GM19025 (cell line): ENCODE measurements around the gene ERP44.
"Not testable (repeated sequence)": the region's sequence is repeated elsewhere in the genome, so short reads cannot be mapped to it uniquely, and the experiment has no call there.

Experiments used
- ATAC-seq: cut with Tn5 transposase; IDR thresholded peaks from one replicate; pipeline ENCODE4 v1.9.1; 2021; ENCODE audit warnings: mild to moderate bottlenecking, low read depth, moderate library complexity; ENCODE audit not compliant: unreplicated experiment

Gene ERP44

DNA sequence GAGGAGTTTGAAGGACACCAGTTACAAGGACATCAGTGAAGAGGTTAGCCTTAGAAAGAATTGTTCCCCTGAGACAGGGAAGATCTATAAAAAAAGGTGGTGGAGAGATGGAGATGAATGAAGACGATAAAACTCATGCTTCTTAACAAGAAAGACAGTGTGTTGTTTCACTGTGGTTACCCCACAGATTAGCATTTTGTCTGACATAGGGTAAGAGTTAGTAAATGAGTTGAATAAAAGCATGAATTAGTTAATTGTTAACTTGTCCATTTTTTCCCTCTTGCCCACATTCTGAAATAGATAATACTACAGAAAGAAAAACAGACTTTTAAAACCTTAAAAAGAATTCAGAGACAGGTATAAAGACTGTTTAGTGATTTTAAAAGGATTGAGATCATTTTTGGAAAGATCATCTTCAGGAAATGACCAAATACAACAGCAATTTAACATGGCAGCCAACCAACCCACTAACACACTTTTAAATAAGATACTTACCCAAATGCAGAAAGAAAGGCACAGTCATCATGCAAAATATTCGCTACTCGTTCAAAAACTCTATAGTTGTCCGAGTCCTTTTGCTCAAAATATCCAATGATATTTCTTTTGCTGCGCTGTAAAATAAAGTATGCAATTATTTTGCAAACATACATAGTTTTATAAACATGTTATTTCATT is 78.5 kb downstream of the ERP44 start:
- no peak for ATAC-seq

DNA sequence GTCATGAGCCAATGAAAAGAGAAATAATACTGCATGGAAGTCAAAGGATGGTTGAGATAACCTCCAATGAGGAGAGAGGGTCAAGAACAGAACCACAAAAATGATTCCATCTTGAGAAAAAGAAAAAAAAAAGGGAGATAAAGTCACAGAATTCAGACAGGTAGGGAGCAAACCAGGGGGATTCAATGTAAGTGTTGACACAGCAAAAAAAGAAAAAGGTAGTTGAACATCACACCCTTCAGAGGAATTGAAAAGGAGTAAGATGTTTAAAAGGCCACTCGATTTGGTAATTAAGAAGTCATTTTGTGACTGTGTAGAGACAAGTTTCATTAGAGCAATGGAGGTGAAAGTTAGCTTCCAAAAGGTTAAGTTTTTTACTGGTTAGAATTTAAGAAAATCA is 79.3 kb downstream of the ERP44 start:
- no peak for ATAC-seq

DNA sequence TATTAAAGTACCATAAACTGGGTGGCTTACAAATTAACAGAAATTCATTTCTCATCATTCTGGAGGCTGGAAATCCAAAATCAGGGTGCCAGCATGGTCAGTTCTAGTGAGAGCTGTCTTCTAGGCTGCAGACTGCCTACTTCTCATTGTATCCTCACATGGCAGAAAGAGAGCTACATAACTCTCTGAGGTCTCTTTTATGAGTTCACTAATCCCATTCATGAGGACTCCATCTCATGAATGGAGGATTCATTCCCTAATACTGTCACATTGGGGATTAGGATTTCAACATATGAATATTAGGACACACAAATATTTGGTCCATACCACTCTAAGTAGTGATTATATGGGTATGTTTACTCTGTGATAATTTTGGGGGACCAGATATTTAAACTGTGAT is 84.0 kb downstream of the ERP44 start:
- ATAC-seq: no peak

DNA sequence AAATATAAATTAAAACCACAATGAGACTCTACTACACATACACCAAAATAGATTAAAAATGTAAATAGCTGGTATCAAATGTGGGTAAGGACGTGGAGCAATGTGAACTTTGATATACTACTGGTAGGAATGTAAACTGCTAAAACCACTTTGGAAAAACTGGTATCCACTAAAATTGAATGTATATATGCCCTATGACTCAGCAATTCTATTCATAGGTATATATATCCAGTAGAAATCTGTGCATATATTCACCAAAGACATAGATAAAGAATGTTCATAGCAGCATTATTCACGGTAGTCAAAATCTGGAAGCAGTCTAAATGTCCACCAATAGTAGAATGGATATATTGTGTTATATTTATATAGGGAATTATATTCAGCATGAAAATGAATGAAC is 85.2 kb downstream of the ERP44 start:
- no peak for ATAC-seq

DNA sequence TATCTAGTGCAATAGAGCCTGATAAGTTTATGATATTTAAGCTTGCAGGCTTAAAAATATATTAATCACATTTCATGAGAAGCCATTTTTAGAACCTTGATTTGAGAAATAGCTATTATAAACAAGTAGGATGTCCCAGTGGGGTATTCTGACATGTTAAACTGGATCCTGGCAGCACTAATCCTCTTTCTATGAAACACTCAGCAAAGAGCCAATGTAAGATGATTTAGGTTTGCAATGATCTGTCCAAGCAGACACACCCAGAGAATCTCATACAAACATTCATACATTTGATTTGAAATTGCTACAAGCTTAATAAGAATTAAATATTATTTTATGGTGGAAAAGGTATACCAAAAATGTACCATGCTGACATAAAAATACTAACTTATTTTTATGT is 86.5 kb downstream of the ERP44 start:
- no peak for ATAC-seq

DNA sequence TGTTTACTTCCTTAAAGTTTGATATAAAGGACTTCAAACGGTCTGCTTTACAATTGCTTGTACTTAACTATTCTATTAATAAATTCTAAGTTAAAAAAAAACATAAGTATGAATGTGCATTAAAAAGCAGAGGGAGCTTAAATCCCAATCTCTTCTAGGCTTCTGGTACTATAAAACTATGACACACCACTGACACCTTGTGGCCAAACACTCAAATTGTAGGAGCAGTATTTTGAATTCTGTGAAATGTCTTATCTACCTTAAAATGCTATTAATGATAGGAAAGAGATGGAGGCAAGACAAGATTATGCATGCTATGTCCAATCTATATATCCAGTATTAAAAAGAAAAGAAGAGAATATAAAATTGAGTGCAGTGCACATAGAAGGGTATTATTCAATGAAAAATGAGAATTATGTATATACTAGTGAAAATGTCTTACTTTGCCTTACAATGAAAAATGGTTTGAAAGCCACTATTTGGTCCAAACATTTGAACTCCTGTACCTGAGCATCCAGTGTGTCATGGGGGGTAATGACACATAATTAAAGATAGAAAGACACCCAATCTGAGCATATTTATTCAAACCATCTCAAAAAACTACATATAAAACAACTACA is 87.6 kb downstream of the ERP44 start:
- no peak for ATAC-seq

DNA sequence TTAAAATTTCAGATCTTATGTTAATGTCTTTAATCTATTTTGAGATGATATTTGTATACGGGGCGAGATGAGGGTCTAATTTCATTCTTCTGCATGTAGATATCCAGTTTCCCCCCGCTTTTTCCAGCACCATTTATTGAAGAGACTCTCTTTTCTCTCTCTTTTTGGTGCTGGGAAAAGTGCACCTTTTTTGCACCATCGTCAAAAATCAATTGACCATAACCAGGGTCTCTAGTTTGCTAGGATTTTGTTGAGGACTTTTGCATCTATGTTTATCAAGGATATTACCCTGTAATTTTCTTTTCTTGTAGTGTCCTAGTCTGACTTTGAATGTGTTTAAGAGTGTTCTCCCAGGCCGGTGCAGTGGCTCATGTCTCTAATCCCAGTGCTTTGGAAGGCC is 99.0 kb downstream of the ERP44 start:
- ATAC-seq: no peak

DNA sequence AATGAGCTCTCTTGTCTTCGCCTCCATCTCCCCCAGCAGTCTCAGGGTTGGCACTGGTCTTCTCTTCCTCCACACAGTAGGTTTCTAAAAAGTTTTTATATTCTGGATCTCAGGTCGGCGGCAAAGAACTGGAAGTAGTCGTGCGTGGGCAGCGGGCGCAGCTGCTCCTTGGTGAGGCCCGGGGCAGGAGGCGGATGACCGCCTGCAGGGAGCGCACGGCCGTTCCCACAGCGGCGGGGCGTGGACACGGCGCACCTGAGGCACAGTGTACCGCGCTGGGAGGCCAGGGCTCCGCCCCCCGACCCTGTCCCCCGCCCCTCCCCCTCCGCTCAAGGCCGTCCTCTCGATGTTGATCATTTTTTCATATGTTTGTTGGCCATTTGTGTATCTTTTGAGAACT is 99.9 kb downstream of the ERP44 start:
- ATAC-seq: no peak

DNA sequence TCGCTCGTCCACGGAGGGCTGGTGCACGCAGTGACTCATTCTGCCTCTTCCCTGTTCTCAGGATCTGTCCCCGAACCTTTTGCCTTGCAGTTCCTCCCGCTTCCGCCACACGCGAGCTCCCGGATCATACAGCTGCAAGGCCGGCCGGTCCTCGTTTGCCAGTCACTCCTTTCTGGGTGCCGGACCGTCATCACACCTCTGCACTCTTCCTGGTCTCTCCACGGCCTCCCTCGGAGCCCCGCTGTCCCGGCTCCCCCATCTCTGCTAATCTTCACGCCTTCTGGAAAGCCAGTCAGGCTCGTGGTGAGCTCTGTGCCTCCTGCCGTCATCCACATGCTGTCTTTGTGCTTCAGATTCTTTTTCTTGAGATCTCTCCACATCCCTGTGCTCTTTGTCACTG is 100.5 kb downstream of the ERP44 start:
- no peak for ATAC-seq

DNA sequence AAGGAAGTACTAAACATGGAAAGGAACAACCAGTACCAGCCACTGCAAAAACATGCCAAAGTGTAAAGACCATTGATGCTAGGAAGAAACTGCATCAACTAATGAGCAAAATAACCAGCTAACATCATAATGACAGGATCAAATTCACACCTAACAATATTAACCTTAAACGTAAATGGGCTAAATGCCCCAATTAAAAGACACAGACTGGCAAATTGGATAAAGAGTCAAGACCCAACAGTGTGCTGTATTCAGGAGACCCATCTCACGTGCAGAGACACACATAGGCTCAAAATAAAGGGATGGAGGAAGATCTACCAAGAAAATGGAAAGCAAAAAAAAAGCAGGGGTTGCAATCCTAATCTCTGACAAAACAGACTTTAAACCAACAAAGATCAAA is 108.3 kb downstream of the ERP44 start:
- ATAC-seq: not testable (repeated sequence)

DNA sequence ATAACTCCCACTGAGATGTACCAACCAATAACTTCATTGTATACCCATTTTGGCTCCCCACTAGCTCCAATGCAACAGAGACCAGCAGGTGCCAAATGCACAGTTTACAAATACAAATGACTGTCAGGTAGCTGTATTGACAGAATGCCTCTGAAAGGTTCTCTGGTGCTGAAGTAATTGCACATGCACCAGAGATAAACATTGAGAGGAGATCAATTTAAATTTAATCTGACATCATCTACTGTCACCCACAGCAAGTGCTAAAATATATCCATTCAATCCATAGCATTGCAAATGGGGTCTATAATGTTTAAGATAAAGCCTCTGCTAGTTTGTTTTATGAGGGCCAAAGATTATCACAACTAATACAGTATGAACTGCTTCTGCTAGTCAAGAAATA is 112.2 kb downstream of the ERP44 start:
- no peak for ATAC-seq

DNA sequence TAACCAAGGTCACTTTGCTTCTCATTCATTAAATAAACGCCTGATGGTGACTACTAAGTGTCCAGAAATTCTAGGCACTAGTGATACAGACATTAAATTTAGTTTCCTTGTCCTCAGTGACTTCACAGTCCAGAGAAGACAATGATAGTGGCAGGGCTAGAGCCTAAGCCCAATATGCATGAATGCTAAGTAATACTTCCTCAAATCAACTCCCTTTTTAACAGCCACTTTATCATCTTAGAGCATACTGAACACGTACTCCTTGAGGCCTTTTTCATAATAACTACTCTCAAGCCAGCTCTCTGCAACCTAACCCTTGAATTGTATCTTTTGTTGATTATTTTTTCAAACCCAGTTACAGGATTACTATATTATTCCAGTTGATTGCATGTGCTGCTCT is 118.2 kb downstream of the ERP44 start:
- no peak for ATAC-seq

DNA sequence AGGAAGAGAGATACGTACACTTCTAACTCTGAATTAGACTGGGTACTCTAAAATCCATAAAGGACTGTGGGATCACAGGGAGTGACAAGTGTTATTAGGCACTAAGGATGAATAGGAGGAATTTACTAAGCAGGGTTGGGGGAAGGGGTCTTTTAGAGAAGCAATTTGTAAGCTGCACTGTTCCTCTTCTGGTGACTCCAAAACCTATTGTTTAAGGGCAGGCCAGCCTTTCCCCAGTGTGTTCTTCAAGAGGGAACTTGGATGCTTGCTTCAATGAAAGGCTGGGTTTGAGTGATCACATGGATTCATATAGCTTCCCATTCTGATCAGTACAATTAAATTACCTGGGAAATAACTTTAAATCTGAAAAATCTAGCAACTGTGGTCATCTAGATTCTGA is 120.6 kb downstream of the ERP44 start:
- ATAC-seq: no peak

DNA sequence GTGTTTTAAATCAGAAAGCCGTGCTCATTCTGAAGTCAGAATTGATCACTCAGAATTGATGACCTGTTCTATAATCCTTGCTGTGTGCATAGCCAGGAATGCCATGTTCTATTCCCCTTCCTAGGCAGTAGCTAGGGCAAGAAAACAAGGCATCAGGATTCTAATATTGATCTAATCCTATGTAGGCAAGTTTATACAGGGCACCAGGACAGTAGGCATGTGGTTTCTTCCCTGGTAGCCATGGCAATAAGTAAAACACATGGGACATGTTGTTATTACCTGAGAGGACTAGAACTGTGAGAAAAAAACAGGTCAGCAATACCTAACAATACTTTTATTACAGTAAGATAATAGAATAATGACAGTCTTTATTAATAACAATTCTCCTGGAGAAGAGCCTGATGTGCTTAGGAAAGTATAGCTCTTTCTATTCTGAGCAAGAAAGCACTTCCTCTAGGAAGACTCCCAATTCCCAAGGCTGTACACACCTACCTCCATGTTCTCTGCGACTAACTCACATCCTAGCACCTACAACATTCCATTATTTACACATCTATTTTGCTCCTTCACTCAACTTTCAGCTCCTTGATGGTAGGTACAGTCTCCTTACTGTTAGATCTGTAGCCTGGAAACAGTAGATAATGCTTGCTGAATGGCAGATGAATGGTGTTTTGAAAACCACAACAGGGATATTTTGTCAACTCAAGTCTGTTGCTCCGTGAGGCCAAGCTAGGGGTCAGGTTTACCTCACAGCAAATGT is 121.6 kb downstream of the ERP44 start:
- ATAC-seq: no peak

DNA sequence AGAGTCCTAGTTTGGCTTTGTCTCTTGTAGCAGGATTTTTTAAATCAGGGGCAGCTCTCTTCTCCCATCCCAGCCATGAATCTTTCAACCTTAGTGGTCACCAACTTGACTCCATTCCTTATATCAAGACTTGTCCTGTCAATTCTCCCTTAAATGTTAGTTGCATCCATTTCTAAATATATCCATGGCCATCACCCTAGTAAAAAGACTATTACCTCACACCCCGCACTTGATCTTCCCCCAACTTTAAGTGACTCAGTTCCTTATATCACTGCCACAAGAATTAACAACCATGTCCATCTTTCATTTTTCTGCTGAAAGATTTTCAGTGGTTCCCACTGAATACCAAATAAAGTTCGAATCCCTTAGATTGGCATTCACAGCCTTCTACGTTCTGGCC is 125.3 kb downstream of the ERP44 start:
- ATAC-seq: no peak

DNA sequence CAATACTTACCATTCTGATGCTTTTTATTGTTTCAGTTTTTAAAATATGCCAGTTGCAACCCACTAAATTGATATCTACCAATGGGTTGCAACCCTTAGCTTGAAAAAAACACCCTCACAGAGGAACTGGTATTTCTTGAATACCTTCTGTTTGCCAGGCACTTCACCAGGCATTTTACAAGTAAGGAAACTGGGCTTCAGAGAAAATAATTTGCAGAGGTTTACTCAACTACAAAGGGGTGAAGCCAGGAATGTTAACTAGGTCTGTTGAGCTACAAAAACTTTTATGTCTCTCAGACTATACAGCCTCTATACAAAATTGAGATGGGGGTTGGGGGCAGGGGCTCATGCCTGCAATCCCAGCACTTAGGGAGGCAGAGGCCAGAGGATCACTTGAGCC is 127.4 kb downstream of the ERP44 start:
- no peak for ATAC-seq

DNA sequence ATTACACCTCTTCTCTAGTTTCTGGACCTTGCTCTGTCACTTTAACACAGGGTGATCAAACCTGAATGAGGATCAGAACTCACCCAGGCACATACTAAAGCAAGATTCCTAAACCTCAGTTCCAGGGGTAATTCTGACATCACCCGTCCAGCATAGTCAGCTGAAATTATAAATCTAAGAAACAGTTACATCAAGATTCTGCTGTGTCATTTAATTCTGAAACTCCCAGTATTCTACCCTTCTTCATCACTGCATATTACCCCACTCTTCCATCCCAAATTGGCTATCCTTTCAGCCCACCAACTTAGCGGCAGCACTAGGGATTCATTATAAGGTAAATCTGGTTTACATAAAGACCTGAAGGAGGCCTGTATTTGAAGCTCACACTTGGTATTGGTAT is 128.3 kb downstream of the ERP44 start:
- ATAC-seq: no peak

DNA sequence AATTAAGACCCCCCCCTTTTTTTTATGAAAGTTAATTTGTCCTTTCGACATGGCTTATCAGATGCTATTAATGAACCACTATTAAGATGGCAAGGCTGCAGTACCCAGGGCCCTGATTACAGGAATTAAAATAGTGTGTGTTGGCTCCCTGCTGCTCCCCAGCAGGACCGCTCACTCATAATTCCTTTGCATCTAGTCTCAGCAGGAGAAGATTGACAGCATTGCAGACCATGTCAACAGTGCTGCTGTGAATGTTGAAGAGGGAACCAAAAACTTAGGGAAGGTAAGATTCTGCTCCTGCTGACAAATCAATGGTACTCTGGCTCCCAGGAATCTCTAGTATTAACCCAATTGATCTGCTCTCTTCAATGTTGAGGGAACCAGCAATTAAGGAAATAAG is 131.3 kb downstream of the ERP44 start:
- ATAC-seq: no peak

DNA sequence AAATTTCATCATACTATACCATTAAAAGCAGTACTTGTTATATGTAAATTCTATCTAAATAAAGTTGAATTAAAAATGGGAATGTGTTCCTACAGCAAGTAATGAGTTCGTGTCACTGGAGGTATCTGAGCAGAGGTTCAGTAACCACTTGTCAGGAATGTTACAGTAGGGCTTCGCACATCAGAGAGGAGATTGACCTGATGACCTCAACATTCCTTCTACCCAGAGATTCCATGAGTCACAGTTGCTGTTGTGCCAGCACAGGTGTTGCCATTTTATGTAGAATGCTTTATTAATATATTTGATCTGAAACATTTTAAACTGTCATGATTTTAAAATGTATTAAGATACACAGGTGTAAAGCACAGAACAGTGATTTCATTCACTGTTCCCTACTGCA is 132.1 kb downstream of the ERP44 start:
- ATAC-seq: no peak

DNA sequence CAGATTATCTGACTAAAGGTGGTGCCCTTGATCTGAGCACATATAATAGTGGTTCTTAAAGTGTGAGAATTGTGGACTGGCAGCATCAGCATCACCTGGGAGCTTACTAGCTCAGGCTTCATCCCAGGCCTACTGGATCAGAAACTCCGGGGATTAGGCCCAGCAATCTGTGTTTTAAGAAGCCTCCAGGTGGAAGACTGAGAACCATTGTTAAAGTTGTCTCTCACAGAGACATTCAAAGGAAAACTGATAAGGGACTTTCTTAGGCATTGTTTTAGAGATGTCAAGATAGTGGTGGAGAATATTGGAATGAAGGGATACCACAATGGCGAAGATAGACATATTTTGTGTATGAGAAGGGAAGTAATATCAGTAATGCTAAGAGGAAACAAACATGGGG is 132.8 kb downstream of the ERP44 start:
- ATAC-seq: no peak

DNA sequence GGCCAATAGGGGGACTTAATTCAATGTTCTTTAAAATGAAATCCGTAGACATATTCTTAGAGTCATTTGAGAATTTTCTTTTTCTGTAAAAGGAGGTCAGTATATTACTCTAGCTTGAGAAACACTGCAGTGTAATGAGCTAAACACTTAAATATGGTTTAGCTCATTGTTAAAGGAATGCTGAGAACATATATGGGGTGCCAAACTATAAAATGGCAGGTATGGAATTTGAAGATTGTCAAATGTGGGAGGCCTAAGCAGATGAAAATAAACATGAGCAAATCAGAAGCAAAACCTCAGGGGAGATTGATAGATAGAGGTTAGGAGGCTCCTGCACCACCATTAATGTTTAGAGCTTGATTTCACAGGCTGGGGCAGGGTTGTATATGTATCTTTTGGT is 134.5 kb downstream of the ERP44 start:
- ATAC-seq: no peak

DNA sequence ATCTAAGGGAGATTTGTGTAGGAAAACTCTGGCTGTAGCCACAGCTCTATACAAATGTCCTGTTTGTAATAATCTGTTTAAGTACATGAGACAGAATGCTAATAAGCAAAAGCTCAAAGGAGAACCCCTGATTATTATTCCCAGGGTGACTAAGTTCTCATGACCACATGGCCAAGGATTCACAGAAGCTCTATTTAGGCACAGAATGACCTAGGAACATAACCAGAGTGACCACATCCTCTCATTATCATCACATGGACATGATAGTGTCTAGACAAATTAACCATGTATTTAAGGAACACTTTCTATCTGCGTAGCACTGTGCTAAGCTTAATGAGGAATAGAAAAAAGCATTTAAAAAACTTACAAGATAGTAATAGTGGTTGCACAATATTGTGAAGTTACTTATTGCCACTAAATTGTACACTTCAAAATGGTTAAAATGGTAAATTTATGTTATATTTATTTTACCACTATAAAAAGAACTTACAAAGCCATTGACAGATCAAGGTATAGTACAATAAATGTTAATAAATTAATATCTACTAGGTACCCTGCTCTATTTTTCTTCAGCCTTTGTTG is 136.0 kb downstream of the ERP44 start:
- ATAC-seq: no peak
